GM18526 (cell line): ENCODE results near the gene TRMT5.

Experiments used
- POLR2A ChIP-seq: IDR thresholded peaks from 3 replicates; pipeline ENCODE4 v1.6.1; 2011; ENCODE audit not compliant: insufficient read length; ENCODE audit errors: extremely low read depth

TRMT5 gene

DNA sequence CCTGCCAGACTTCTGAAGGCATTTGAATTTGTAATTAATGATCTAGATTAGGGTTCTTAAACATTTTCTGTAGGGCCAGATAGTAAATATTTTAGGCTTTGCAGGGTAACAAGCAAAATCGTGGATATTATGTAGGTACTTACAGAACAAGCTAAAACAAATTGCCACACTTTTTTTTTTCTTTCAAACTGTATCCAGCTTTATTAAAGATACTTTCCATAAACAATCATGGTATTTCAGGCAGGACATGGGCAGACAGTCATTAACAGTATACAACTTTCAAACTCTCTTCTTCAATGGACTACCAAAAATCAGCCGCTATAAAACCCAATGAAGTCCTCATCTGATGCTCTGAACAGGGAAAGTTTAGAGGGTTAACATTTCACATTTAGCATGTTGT, 9.6 kb downstream of the TRMT5 start:
- no peak for TF ChIP-seq POLR2A

DNA sequence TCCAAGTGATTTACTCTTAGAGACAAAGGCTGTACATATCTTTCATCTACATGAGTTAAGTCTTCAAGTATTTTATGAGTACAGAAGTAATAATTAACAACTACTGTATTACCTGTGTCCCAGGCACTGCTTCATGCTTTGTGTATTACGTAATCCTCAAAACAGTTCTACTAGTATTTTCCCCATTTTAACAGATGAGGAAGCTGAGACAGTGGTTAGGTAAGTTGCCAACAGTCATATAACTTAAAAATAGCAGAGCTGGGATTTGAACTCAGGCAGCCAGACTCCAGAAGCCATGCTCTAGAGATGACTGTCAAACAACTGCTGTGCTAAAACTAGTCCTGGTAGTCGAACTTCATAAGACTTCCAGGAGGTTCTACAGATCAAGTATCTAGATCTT, 10.7 kb downstream of the TRMT5 start:
- no peak for TF ChIP-seq POLR2A

DNA sequence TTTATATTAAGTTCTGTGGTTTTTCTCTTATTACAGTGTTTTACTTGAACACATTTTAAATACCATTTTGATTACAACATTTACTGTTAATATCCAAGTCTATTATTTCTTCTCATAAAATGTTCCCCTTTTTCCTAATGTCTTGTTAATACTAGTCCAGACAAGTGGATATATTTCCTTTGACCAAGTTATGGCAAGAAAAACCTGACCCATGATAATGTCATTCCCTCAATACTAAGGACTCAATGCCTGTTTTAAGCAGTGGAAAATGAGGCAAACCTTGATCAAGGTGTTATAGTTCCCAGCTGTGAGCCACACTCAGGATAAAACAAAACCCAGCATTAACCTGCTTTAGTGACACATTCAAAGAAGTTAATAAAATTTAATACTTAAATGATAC, 12.2 kb downstream of the TRMT5 start:
- TF ChIP-seq POLR2A = no peak

DNA sequence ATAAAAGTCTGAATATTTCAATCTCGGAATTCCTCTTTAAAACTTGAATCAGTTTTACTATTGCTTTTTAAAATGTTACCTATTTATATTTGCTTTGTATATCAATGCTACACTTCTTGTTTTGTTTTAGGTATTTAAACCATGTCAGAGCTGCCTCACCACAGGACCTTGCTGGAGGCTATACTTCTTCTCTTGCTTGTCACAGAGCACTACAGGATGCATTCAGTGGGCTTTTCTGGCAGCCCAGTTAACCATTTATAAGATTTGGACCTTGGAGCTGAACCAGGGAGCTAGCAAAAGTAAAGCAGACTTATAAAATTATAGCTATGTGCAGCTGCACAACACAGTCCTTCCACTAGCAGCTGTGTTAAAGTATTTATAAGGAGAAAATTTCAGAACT, 12.8 kb downstream of the TRMT5 start:
- no peak for TF ChIP-seq POLR2A

- TF ChIP-seq POLR2A = no peak
These were observed 15.5 kb downstream of the TRMT5 start for GRCh38 chr14:60965402-60965801.

DNA sequence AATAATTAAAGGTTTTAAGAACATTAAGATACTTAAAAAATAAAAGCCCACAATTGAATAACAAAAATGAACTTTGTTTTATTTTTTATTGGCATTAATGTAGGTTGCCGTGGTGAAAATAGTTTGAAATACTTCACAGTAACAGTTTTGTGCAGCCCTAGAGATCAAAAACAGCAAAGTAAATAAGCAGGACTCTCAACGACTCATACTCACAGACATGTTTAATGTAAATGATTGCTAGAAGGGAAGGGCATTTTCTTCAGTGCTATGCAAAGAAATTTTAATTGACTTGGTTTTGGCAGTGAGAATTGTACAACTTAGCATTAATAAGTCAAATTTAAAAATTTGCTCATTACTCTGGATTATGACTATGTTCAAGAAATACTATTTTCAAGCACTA, 16.0 kb downstream of the TRMT5 start:
- no peak for TF ChIP-seq POLR2A

GRCh38 chr14:60963761-60964160, 17.1 kb downstream of the TRMT5 start:
- no peak for TF ChIP-seq POLR2A

GRCh38 chr14:60958146-60958545, 22.7 kb downstream of the TRMT5 start:
- no peak for TF ChIP-seq POLR2A

- TF ChIP-seq POLR2A = no peak
These were observed 24.2 kb downstream of the TRMT5 start for GRCh38 chr14:60956632-60957031.

DNA sequence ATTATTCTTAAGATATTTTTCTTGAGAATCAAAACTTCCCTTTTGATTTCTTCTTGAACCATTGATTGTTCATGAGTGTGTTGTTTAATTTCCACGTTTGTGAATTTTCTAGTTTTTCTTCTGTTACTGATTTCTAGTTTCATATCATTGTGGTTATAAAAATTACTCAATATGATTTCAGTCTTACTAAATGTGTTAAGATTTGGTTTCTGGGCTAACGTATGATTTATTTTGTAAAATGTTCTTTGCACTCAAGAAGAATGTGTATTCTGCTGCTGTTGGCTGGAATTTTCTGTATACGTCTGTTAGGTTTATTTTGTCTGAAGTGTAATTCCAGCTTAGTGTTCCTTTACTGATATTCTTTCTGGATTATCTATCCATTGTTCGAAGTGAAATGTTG, 24.7 kb downstream of the TRMT5 start:
- no peak for TF ChIP-seq POLR2A

GRCh38 chr14:60951776-60952435, 29.0 kb downstream of the TRMT5 start:
- no peak for TF ChIP-seq POLR2A

DNA sequence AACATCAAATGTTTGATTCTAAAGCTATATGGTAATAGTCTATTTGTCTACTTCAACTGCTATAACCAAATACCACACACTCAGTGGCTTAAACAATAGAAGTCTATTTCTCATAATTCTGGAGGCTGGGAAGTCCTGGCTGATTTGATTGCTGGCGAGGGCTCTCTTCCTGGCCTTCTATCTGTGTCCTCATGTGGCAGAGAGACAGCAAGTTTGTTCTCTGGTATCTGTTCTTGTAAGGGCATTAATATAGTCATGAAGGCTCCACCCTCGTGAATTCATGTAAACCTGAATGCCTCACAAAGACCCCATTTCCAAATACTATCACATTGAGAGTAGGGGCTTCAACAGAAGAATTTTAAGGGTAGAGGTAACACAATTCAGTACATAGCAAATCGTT, 34.1 kb downstream of the TRMT5 start:
- no peak for TF ChIP-seq POLR2A

- TF ChIP-seq POLR2A = no peak
These were observed 34.9 kb downstream of the TRMT5 start for GRCh38 chr14:60945984-60946383.

DNA sequence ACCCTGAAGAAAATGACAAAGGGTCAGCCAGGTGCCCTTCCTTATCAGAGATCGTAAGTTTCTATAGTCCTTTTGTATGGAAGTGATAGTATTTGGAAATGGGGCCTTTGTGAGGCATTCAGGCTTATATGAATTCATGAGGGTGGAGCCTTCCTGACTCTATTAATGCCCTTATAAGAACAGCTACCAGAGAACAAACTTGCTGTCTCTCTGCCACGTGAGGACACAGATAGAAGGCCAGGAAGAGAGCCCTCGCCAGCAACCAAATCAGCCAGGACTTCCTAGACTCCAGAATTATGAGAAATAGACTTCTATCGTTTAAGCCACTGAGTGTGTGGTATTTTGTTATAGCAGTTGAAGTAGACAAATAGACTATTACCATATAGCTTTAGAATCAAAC, 36.7 kb downstream of the TRMT5 start:
- no peak for TF ChIP-seq POLR2A

DNA sequence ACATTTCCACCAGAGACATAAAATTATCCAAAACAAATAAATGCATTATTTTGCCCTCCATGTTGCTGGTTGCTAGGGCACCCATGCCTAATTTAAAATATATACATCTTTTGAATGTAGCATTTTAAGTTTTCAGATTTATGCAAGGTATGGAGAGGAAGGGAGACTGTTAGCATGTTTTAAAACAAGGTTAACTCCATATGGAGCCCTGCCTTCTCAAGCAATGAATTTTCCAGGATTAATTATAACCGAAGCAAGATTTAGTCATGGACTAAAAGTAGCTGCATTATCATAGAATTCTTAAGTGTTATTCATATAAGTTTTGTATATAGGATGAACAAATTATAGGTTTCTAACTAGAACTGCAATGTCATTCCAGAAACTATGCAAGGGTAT, 37.2 kb downstream of the TRMT5 start:
- no peak for TF ChIP-seq POLR2A

DNA sequence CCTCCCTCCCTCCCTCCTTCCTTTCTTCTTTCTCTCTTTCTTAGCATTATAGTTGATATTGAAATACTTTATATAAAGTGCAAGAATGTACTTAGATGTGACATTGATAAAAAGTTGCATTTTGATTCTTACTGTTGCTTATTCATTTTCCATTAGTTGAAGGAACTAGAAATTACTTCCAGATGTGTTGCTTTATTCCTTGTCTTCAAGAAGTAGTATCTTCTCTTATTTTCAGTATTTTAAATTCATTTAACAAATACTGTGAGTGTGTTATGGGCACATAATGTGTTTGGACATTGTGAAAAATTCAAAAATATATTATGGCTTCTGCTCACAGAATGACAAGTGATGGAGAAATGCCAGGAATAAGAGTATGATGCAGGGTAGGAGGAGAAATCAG, 45.6 kb downstream of the TRMT5 start:
- no peak for TF ChIP-seq POLR2A

DNA sequence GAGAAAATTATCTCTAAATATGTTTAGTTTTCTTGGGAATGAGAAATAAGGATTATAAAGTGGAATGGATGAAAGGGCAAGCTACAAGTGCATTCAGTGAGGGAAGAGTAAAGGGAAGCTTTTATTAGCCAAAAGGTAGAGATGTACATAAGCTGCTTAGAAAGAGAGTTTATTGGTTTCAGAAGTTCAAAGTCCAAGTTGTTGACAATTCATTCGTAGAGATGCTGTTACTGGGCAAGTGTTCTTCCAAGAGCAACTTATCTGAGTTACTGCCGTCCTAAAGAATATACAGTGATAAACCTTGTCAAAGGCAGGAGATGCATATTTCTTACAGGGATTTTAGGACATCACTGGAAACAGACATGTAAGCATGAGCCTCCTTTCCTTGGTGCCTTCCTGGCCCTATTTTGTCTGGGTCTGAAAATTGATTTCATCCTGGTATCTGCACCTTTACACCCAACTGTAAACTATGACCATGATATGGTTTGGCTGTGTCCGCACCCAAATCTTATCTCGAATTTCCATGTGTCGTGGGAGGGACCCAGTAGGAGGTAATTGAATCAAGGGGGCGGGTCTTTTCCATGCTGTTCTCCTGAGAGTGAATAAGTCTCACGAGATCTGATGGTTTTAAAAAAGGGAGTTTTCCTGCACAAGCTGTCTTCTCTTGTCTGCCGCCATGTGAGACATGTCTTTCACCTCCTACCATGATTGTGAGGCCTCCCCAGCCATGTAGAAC, 46.8 kb downstream of the TRMT5 start:
- TF ChIP-seq POLR2A = no peak
